HG03095 (cell line): ENCODE data around the gene VWA1.
"Not testable (repeated sequence)": the region's sequence is repeated elsewhere in the genome, so short reads cannot be mapped to it uniquely, and the experiment has no call there.

Experiments used
- ATAC-seq: cut with Tn5 transposase; IDR thresholded peaks from one replicate; pipeline ENCODE4 v1.9.1; 2021; ENCODE audit warnings: moderate library complexity; ENCODE audit not compliant: unreplicated experiment

Gene VWA1

GRCh38 chr1:1480488-1480867 is 45.0 kb downstream of the VWA1 start:
- ATAC-seq = not testable (repeated sequence)

DNA sequence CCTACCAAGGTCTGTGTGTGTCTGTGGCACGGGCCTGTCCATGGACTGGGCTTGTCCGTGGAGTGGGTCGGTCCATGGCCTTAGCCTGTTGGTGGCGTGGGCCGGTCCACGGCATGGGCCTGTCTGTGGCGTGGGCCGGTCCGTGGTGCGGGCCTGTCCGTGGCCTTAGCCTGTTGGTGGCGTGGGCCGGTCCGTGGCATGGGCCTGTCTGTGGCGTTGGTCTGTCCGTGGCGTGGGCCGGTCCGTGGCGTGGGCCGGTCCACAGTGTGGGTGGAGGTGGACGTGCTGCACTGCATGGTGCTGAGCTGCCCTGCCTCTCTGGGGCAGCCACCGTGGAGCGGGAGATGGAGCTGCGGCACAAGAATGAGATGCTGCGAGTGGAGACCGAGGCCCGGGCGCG is 46.3 kb downstream of the VWA1 start:
- ATAC-seq = not testable (repeated sequence)

DNA sequence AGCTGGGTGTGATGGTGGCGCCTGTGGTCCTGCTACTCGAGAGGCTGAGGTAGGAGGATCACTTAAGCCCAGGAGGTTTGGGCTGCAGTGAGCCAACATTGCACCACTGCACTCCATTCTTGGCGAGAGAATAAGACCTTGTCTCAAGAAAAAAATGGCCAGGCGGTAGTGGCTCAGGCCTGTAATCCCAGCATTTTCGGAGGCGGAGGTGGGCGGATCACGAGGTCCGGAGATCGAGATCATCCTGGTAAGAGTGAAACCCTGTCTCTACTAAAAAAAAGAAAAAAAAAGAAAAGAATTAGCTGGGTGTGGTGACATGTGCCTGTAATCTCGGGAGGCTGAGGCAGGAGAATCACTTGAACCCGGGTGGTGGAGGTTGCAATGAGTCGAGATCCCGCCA is 47.4 kb downstream of the VWA1 start:
- no peak for ATAC-seq

- no peak for ATAC-seq
Measured at GRCh38 chr1:1483714-1484113, 48.2 kb downstream of the VWA1 start.

DNA sequence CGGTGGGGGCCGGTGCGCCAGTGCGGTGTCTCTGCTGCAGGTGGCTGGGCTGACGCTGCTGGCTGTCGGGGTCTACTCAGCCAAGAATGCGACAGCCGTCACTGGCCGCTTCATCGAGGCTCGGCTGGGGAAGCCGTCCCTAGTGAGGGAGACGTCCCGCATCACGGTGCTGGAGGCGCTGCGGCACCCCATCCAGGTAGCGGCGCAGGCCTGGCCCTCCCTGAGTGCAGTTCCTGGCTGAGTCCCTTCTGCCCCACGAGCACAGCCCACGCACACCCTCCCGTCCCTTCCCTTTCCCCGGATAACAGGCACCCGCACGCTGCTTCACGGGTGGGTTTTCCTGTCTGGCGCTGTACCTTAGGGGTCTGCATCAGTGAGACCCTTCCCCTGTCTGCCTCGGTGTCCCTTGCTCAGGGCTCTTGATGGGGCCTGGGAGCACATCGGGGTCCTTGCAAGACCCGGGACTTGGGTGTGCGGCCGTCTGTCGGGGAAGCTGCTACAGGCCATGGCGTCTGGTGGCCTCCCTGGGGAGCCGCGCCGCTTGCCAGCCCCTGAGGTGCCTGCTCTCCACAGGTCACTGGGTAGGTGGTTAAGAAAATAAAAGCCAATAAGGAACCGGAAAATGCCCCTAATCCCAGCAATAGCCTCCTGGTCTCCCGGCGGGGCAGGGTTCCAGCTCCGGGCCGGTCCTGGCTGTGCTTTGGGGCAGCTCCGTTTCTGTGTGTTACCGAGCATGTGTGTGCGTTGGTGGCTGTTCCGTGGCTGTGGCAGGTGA is 49.7 kb downstream of the VWA1 start:
- ATAC-seq = not testable (repeated sequence)

DNA sequence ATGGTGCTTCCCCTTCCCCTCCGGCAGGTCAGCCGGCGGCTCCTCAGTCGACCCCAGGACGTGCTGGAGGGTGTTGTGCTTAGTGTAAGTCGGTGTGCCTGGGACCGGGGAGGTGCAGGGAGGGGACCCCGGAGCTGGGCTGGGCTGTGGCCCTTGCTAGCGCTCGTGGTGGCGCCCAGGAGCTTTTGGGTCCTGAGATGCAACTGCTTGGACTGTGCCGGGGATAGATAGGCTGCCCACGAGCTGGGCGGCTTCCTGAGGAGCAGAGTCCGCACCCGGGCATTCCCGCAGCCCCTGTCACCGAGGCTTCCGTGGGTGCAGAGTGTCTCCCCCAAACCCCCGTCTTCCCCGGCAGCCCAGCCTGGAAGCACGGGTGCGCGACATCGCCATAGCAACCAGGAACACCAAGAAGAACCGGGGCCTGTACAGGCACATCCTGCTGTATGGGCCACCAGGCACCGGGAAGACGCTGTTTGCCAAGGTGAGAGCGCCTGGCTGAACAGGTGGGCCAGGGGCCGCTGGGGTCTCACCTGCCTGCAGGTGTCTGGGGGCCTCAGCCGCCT is 50.3 kb downstream of the VWA1 start:
- not testable (repeated sequence) for ATAC-seq

DNA sequence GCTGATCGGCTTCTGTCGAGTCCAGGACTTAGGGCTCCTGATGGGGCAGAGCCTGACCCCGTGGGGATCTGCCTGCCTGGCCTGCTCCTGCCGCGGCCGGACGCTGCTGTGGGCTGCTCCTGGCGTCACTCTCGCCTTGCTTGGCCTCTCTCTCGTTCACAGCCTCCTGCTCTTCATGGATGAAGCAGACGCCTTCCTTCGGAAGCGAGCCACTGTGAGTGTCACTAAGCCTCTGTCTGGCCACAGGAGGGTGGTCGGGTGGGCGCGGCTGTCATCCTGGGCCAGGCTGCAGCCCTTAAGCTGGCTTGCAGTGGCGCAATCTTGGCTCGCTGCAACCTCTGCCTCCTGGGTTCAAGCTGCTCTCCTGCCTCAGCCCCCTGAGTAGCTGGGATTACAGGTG is 52.2 kb downstream of the VWA1 start:
- no peak for ATAC-seq

DNA sequence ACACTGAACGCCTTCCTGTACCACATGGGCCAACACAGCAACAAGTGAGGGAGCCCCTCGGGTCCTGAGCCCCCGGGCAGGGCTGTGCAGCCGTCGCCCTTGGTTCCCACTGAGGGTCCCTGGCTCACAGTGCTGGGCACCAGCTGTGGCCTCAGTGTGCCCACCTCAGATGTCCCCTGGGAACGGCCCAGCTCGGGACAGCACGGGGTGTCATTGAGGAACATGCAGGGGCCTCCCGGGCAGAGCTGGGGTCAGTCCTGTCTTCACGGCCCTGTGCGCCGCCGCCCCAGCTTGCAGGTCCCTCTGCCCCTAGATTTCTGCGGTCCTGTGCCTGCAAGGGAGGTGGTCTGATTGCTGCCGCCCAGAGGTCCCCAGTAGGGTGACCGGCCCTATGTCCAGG is 53.7 kb downstream of the VWA1 start:
- no peak for ATAC-seq

DNA sequence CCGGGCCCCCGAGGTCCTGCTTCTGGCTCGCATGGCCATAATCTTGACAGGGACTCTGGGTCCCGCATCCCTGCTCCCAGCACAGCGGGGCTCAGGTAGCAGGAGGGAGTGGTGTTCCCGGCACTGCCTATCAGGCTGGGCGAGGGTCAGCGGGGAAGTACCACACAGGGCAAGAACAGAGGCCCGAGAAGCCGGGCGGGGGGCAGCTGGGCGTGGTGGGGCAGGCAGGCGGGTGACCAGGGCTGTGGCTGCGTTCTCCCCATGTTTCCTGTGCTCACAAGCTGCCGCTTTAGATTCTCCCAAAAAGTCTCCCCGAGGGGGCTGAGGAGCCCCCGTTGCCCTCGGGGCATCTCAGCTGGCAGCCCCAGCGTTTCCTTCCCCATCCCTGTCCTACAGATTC is 54.4 kb downstream of the VWA1 start:
- ATAC-seq = no peak

GRCh38 chr1:1490633-1491230 is 55.2 kb downstream of the VWA1 start:
- no peak for ATAC-seq

DNA sequence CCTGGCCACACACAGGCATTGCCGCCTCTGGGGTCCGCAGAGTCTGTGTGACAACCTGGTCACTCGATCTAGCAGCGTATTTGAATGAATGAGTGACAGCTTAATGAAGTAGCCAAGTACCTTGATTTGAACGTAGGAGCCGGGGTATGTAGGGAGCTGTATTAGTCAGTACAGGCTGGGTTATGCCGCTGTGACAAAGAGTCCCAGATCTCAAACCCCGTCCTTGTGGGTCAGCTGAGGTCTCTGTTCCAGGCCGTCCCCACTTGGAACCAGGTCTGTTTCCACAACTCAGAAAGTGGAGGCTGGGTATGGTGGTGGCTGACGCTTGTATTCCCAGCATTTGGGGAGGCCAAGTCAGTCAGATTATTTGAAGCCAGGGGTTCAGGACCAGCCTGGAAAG is 56.1 kb downstream of the VWA1 start:
- ATAC-seq = no peak
